Thyroid gland (tissue), 4 donors: Measurements from ENCODE around the gene YPEL1.

Experiments
- CTCF ChIP-seq, 6 experiments: fragments of 200-600 bp in 3 of 6; fragments of 450-650 bp in 3 of 6; sonication (generic) in 3 of 6; IDR thresholded peaks; one replicate each; pipeline ENCODE4 v1.5.1; 2016 to 2019; ENCODE audit warnings: antibody characterized with exemption in 6 of 6, mild to moderate bottlenecking in 2 of 6, inconsistent platforms in 1 of 6, moderate library complexity in 1 of 6
- POLR2A ChIP-seq, 2 donors: fragments of 450-650 bp; IDR thresholded peaks; one replicate each; pipeline ENCODE4 v1.6.1; 2017; ENCODE audit warnings: antibody characterized with exemption in 2 of 2, mild to moderate bottlenecking in 2 of 2, moderate library complexity in 1 of 2

DNA sequence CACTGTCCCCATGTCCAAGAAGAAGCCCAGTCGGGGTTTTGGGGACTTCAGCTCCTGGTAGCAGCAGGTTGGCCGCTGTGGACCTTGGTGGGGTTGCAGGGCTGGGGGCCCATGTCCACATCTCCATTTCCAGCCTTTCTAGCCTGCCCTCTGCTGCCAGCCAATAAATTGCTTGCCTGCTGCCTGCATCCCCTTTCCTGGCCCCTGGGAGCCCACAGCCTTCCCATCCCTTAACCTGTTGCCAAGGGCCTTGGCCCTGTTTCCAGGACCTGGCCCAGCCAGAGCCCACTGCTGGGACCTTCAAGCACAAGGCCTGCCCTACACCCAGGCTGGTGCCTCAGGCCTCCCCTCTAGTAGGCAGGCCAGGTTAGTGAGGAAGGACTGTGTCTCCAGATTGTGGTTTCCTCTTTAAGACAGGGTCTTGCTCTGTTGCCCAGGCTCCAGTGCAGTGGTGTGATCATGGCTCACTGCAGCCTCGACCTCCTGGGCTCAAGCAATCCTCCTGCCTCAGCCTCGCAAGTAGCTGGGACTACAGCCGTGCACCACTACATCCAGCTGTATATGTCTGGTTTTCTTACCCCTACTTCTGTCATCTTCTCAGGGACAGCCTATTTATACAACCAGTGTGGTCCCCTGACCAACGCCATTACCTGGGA, 40.0 kb downstream of the YPEL1 start:
- TF ChIP-seq POLR2A (IDR thresholded peaks at IDR 0.05) = no peak
- TF ChIP-seq CTCF (IDR thresholded peaks at IDR 0.05) = no peak
